HepG2 (cell line): ENCODE results near the gene NFATC3. TPM values are rescaled to one million over a fixed set of nuclear protein-coding genes. Genes with fewer than 3 reads are reported as not detected.

Experiments
- ATAD3A ChIP-seq: sonication (generic); formaldehyde crosslinking; IDR thresholded peaks from 2 replicates; pipeline ENCODE4 v1.4.0; 2020; ENCODE audit warnings: missing genetic modification reagents
- CENPBD1 ChIP-seq: sonication (generic); formaldehyde crosslinking; IDR thresholded peaks from 2 replicates; pipeline ENCODE4 v1.8.0; 2022; ENCODE audit warnings: missing genetic modification reagents, low read depth, mild to moderate bottlenecking, borderline replicate concordance
- E2F5 ChIP-seq: sonication (generic); formaldehyde crosslinking; conservative IDR thresholded peaks from 2 replicates; pipeline ENCODE4 v1.4.0; 2020; ENCODE audit warnings: missing genetic modification reagents
- EHMT2 ChIP-seq: fragments of 200-600 bp; sonication (generic); IDR thresholded peaks from 2 replicates; pipeline ENCODE4 v1.7.0; 2017; ENCODE audit warnings: antibody characterized with exemption, low read depth, low read length, borderline replicate concordance
- ELF3 ChIP-seq: IDR thresholded peaks from 2 replicates; pipeline ENCODE4 v1.6.1; 2016; ENCODE audit warnings: missing genetic modification reagents, missing compliant biosample characterization
- NPAS2 ChIP-seq: sonication (generic); formaldehyde crosslinking; IDR thresholded peaks from 2 replicates; pipeline ENCODE4 v1.8.0; 2022; ENCODE audit warnings: mild to moderate bottlenecking, missing genetic modification reagents, borderline replicate concordance
- PHF8 ChIP-seq: sonication (generic); formaldehyde crosslinking; IDR thresholded peaks from 2 replicates; pipeline ENCODE4 v1.5.0; 2020; ENCODE audit warnings: missing genetic modification reagents
- RBM39 ChIP-seq: fragments of 200-400 bp; formaldehyde crosslinking; IDR thresholded peaks from one replicate; pipeline ENCODE4 v1.6.1; 2018; ENCODE audit warnings: antibody characterized with exemption, mild to moderate bottlenecking, low read depth, low read length; ENCODE audit not compliant: poor library complexity, severe bottlenecking
- REPIN1 ChIP-seq: sonication (generic); formaldehyde crosslinking; IDR thresholded peaks from 2 replicates; pipeline ENCODE4 v1.8.0; 2022; ENCODE audit warnings: missing genetic modification reagents, low read depth, mild to moderate bottlenecking, borderline replicate concordance
- SSRP1 ChIP-seq: IDR thresholded peaks from 2 replicates; pipeline ENCODE4 v1.6.1; 2016; ENCODE audit warnings: control low read depth
- TRIM24 ChIP-seq: sonication (generic); formaldehyde crosslinking; IDR thresholded peaks from 2 replicates; pipeline ENCODE4 v1.8.0; 2022; ENCODE audit warnings: mild to moderate bottlenecking, missing genetic modification reagents
- ZBTB20 ChIP-seq: sonication (generic); formaldehyde crosslinking; IDR thresholded peaks from 2 replicates; pipeline ENCODE4 v1.8.1; 2023; ENCODE audit warnings: missing genetic modification reagents, low read depth, mild to moderate bottlenecking, borderline replicate concordance
- ZBTB46 ChIP-seq: sonication (generic); formaldehyde crosslinking; IDR thresholded peaks from 2 replicates; pipeline ENCODE4 v1.4.0; 2020; ENCODE audit warnings: mild to moderate bottlenecking, missing genetic modification reagents, borderline replicate concordance
- ZBTB7B ChIP-seq: sonication (generic); formaldehyde crosslinking; IDR thresholded peaks from 2 replicates; pipeline ENCODE4 v1.4.0; 2020; ENCODE audit warnings: missing genetic modification reagents
- ZMYM4 ChIP-seq: sonication (generic); formaldehyde crosslinking; IDR thresholded peaks from 2 replicates; pipeline ENCODE4 v1.8.1; 2023; ENCODE audit warnings: mild to moderate bottlenecking, missing genetic modification reagents
- ZNF101 ChIP-seq: sonication (generic); formaldehyde crosslinking; IDR thresholded peaks from 2 replicates; pipeline ENCODE4 v1.4.0; 2020; ENCODE audit warnings: mild to moderate bottlenecking, low read depth, missing genetic modification reagents, borderline replicate concordance
- ZNF17 ChIP-seq: sonication (generic); formaldehyde crosslinking; IDR thresholded peaks from 2 replicates; pipeline ENCODE4 v1.5.0; 2020; ENCODE audit warnings: mild to moderate bottlenecking, missing genetic modification reagents
- ZNF256 ChIP-seq: sonication (generic); formaldehyde crosslinking; conservative IDR thresholded peaks from 2 replicates; pipeline ENCODE4 v1.4.0; 2020; ENCODE audit warnings: missing genetic modification reagents
- ZNF329 ChIP-seq: sonication (generic); formaldehyde crosslinking; IDR thresholded peaks from 2 replicates; pipeline ENCODE4 v1.9.0; 2021; ENCODE audit warnings: low read depth, mild to moderate bottlenecking, missing genetic modification reagents
- ZNF343 ChIP-seq: sonication (generic); formaldehyde crosslinking; IDR thresholded peaks from 2 replicates; pipeline ENCODE4 v1.4.0; 2020; ENCODE audit warnings: mild to moderate bottlenecking, missing genetic modification reagents
- ZNF749 ChIP-seq: sonication (generic); formaldehyde crosslinking; IDR thresholded peaks from 2 replicates; pipeline ENCODE4 v1.8.0; 2022; ENCODE audit warnings: mild to moderate bottlenecking, missing genetic modification reagents, moderate library complexity, borderline replicate concordance
- ZSCAN21 ChIP-seq: sonication (generic); formaldehyde crosslinking; IDR thresholded peaks from 2 replicates; pipeline ENCODE4 v1.8.0; 2022; ENCODE audit warnings: mild to moderate bottlenecking, missing genetic modification reagents, moderate library complexity, borderline replicate concordance
- ZSCAN22 ChIP-seq: sonication (generic); formaldehyde crosslinking; IDR thresholded peaks from 2 replicates; pipeline ENCODE4 v1.4.0; 2020; ENCODE audit warnings: mild to moderate bottlenecking, missing genetic modification reagents
- polyA plus RNA-seq, 8 experiments: library from polyadenylated mRNA; depleted of rRNA in 3 of 8; stranded (reverse) in 7 of 8; unstranded in 1 of 8; fragments of >200 nt; fragmentation: Illumina TruSeq in 4 of 8; extraction: Trizol in 4 of 8; gene quantifications; 2 replicates each; pipeline versions ENCODE4 v1.2.1 to v1.2.3, GENCODE V29; 2011 to 2016; ENCODE audit warnings: low read depth in 4 of 8, missing spikeins in 1 of 8, mixed read lengths in 1 of 8; ENCODE audit not compliant: insufficient read depth in 1 of 8
- total RNA-seq, 5 experiments: library from RNA; depleted of rRNA; stranded (reverse); fragments of >200 nt; fragmentation: Illumina TruSeq; extraction: Trizol; gene quantifications; 2 replicates each; pipeline ENCODE4 v1.2.3, GENCODE V29; 2016; ENCODE audit warnings: low read depth in 1 of 5

Gene NFATC3
- total and polyA plus RNA-seq, 2 of the 13 experiments (the other 11 are each of a cell fraction or from before 2014, with no cell fraction given) = 52.6 to 62.7 TPM

- TF ChIP-seq EHMT2 (no peak), ELF3 (CRISPR knock-in tag) (peak; percentile 88), ZNF343 (CRISPR knock-in tag) (0 out of 2 replicates have a peak, but pooled peaks have one; percentile 3), ZSCAN21 (CRISPR knock-in tag) (0 out of 2 replicates have a peak, but pooled peaks have one; percentile 15), ZNF256 (CRISPR knock-in tag) (0 out of 2 replicates have a peak, but pooled peaks have one; percentile 12), ZBTB7B (peak; percentile 81), ZNF101 (CRISPR knock-in tag) (no peak), E2F5 (peak; percentile 68), ZBTB46 (CRISPR knock-in tag) (no peak), ZNF749 (CRISPR knock-in tag) (no peak), TRIM24 (CRISPR knock-in tag) (no peak), RBM39 (peak; percentile 95), ZNF17 (CRISPR knock-in tag) (no peak), ZSCAN22 (no peak), REPIN1 (CRISPR knock-in tag) (peak; percentile 74), SSRP1 (CRISPR knock-in tag) (no peak; the same call in 1 of the 2 replicates), NPAS2 (CRISPR knock-in tag) (no peak; the same call in 1 of the 2 replicates), ZMYM4 (CRISPR knock-in tag) (peak; percentile 83; the same call in 1 of the 2 replicates), ATAD3A (CRISPR knock-in tag) (no peak), PHF8 (CRISPR knock-in tag) (peak; percentile 81), ZNF329 (CRISPR knock-in tag) (0 out of 2 replicates have a peak, but pooled peaks have one; percentile 60), CENPBD1 (CRISPR knock-in tag) (no peak), ZBTB20 (peak; percentile 74; the same call in 1 of the 2 replicates)
These were observed 160.0 kb downstream of the NFATC3 start, which contains the start of gene PLA2G15 (continued) for GRCh38 chr16:68244903-68245853.
